BLaER1 treated with 17β-estradiol and CSF1 and Interleukin-3, amounts not matched to agents 10 nM and 100 nM (cell line): ENCODE results near the gene IL3RA.
"Not testable (repeated sequence)": the region's sequence is repeated elsewhere in the genome, so short reads cannot be mapped to it uniquely, and the experiment has no call there.

Source experiments
- H3K27ac ChIP-seq, 11 experiments: shearing (Covaris generic); formaldehyde crosslinking; 2 replicates each; pipeline ENCODE4 v1.8.1; 2022
- H3K27me3 ChIP-seq, 11 experiments: shearing (Covaris generic); formaldehyde crosslinking; 2 replicates each; pipeline ENCODE4 v1.8.1; 2022
- H3K36me3 ChIP-seq, 11 experiments: shearing (Covaris generic); formaldehyde crosslinking; 2 replicates each; pipeline ENCODE4 v1.8.1; 2022
- H3K4me1 ChIP-seq, 10 experiments: shearing (Covaris generic); formaldehyde crosslinking; 2 replicates each; pipeline ENCODE4 v1.8.1; 2022
- H3K4me2 ChIP-seq, 11 experiments: shearing (Covaris generic); formaldehyde crosslinking; 2 replicates each; pipeline ENCODE4 v1.8.1; 2022
- H3K4me3 ChIP-seq, 10 experiments: shearing (Covaris generic); formaldehyde crosslinking; 2 replicates each; pipeline ENCODE4 v1.8.1; 2022
- H3K9ac ChIP-seq, 11 experiments: shearing (Covaris generic); formaldehyde crosslinking; 2 replicates each; pipeline ENCODE4 v1.8.1; 2022
- H3K9me3 ChIP-seq, 11 experiments: shearing (Covaris generic); formaldehyde crosslinking; replicated peaks in 1 of 11; 2 replicates each; pipeline ENCODE4 v1.8.1; 2022
- H4K20me1 ChIP-seq, 11 experiments: shearing (Covaris generic); formaldehyde crosslinking; 2 replicates each; pipeline ENCODE4 v1.8.1; 2022
- Cebpa-rat ChIP-seq, 11 experiments: shearing (Covaris generic); IDR thresholded peaks; 2 replicates each; pipeline ENCODE4 v1.8.1; 2022

Gene IL3RA

DNA sequence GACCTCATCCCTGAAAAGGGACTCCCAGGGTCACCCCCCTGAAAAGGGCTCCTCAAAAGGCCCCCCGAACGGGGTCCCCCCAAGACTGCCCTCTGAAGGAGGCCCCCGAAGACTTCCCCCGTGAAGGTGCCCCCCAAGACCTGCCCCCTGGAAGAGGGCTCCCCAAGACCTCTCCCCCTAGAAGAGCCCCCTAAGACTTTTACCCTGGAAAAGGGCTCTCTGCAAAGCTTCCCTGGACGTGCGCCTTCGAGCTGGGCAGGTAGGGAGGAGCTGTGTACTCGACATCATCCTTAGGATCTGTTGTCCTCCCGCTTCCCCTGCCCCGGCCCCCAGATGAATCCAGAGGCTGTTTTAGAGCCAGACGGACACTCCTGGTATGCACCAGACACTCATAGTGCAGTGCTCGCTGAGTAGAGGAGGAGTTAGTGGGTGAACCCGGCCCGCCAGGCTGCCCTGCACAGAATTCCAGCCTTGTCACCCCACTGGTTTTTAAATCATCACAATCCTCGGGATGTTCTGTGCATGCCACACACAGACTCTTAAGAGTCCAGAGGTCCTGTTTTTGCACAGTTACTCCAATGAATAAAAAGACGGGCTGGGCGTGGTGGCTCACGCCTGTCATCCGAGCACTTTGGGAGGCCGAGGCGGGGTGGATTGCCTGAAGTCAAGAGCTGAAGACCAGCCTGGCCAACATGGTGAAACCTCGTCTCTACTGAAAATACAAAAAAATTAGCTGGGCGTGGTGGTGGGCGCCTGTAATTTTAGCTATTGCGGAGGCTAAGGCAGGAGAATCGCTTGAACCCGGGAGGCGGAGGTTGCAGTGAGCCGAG, 61.1 kb downstream of the IL3RA start:
- Histone ChIP-seq H3K4me2 (no peak overlapping the region), H4K20me1 (peaks cover 0 to 77% (median 26%) of the 10 kb centered on the region in 11 experiments; a peak in 17 of 22 replicates), H3K36me3 (peaks cover 46 to 77% (median 71%) of the 10 kb centered on the region in 11 experiments), H3K27me3 (no peaks in the 10 kb centered on the region), H3K27ac (no peak overlapping the region), H3K9me3 (no peaks in the 10 kb centered on the region), H3K4me3 (no peak overlapping the region), H3K9ac (no peak overlapping the region), H3K4me1 (peaks cover 23 to 39% (median 37%) of the 10 kb centered on the region in 10 experiments)
- no peak for TF ChIP-seq Cebpa-rat (IDR thresholded peaks at IDR 0.05)

DNA sequence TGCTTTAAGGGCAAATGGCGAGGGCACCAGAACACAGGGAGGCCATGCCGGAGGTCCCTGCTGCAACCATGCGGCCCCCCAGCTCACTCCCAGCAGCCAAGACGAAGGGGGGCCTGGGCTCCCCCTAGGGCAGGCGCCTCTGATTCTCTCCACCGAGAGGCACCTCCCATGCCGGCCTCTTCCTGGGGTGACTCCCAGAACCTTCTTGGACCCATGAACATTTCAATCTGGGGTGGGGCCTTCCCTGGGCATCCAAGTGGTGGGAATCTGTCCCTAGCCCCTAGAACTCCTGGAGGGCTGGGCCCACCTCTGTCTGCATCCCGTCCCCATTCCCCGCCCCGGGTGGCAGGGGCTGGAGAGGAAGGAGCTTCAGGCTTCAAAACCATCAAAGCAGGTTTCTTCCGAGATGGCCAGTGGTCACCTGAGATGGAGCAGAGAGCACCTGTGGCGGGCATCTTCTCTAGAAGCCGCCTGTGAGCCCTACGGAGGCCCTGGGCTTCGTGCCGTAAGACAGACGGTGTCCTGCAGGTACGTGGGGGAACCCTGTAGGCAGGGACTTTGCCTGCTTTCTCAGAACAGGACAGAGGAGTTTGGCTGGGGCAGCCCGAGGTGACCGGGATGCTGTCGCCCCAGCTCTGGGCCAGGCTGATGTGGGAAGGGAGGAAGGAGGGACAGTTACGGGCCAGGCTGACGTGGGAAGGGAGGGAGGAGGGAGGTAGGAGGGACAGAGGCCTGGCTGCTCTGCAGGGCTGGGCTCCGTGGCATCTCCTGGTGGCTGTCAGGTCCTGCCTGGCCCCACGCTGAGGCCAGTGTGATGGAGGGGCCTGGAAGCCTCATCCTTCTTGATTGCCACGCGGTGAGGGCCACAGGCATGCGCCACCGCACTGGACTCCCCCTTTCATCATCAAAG, 62.1 kb downstream of the IL3RA start:
- Histone ChIP-seq H3K27me3 (no peaks in the 10 kb centered on the region), H3K9ac (no peak overlapping the region; a peak in 1 of 22 replicates), H3K4me1 (peaks cover 17 to 32% (median 30%) of the 10 kb centered on the region in 10 experiments), H4K20me1 (peaks cover 0 to 85% (median 26%) of the 10 kb centered on the region in 11 experiments; a peak in 17 of 22 replicates), H3K27ac (no peak overlapping the region), H3K9me3 (peaks cover 0 to 9% (median 7%) of the 10 kb centered on the region in 11 experiments; a peak in 15 of 22 replicates), H3K4me2 (no peak overlapping the region), H3K36me3 (peaks cover 55 to 87% (median 79%) of the 10 kb centered on the region in 11 experiments), H3K4me3 (no peak overlapping the region)
- no peak for TF ChIP-seq Cebpa-rat (IDR thresholded peaks at IDR 0.05)

DNA sequence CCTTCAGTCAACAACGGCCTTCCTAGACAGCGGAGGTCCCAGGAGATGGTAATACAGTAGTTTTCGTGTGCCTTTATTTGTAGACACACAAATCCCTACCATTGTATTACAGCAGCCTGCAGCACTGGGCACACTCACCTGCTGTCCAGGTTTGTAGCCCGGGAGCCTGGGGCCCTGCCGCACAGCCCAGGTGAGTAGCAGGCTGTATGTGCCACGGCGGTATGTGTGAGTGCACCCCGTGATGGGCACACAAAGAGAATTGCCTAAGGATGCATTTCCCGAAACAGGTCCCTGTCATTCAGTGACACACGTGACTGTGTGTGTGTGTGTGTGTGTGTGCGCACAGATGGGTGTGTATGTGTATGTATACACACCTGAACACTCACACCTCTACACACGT, 63.5 kb downstream of the IL3RA start:
- Histone ChIP-seq H3K4me3 (no peak overlapping the region), H3K27me3 (no peaks in the 10 kb centered on the region), H3K4me1 (peaks cover 3 to 19% (median 17%) of the 10 kb centered on the region in 10 experiments; a peak in 19 of 20 replicates), H3K4me2 (no peak overlapping the region), H3K9ac (no peak overlapping the region), H3K36me3 (peaks cover 69 to 96% (median 92%) of the 10 kb centered on the region in 11 experiments), H3K9me3 (peaks cover 0 to 22% (median 20%) of the 10 kb centered on the region in 11 experiments; a peak in 19 of 22 replicates), H4K20me1 (peaks cover 0 to 76% (median 20%) of the 10 kb centered on the region in 11 experiments; a peak in 17 of 22 replicates), H3K27ac (no peak overlapping the region)
- no peak for TF ChIP-seq Cebpa-rat (IDR thresholded peaks at IDR 0.05)

DNA sequence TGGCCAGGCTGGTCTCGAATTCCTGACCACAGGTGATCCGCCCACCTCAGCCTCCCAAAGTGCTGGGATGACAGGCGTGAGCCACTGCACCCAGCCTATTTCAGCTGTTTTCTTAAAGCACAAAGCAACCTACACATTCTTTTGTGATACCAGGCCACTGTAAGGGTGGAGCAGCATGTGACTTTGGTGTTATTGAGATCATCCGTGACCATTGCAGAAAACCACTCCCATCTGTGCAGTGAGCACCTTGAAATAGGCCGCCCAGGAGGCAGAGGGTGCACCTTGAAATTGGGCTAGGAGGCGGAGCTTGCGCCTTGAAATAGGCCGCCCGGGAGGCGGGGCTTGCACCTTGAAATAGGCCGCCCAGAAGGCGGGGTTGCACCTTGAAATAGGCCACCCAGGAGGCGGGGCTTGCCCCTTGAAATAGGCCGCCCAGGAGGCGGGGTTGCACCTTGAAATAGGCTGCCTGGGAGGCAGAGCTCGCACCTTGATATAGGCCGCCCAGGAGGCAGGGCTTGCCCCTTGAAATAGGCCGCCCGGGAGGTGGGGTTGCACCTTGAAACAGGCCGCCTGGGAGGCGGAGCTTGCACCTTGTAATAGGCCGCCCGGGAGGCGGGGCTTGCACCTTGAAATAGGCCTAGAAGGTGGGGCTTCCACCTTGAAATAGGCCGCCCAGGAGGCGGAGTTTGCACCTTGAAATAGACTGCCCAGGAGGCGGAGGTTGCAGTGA, 64.3 kb downstream of the IL3RA start:
- Histone ChIP-seq H3K4me3 (no peak overlapping the region), H3K27me3 (no peaks in the 10 kb centered on the region), H4K20me1 (peaks cover 0 to 68% (median 14%) of the 10 kb centered on the region in 11 experiments; a peak in 17 of 22 replicates), H3K4me1 (peaks cover 0 to 11% (median 9%) of the 10 kb centered on the region in 10 experiments; a peak in 17 of 20 replicates), H3K9me3 (peaks cover 0 to 31% (median 29%) of the 10 kb centered on the region in 11 experiments; a peak in 19 of 22 replicates), H3K36me3 (peaks cover 77 to 98% (median 93%) of the 10 kb centered on the region in 11 experiments), H3K9ac (no peak overlapping the region), H3K4me2 (no peak overlapping the region), H3K27ac (no peak overlapping the region)
- TF ChIP-seq Cebpa-rat (IDR thresholded peaks at IDR 0.05) = no peak

DNA sequence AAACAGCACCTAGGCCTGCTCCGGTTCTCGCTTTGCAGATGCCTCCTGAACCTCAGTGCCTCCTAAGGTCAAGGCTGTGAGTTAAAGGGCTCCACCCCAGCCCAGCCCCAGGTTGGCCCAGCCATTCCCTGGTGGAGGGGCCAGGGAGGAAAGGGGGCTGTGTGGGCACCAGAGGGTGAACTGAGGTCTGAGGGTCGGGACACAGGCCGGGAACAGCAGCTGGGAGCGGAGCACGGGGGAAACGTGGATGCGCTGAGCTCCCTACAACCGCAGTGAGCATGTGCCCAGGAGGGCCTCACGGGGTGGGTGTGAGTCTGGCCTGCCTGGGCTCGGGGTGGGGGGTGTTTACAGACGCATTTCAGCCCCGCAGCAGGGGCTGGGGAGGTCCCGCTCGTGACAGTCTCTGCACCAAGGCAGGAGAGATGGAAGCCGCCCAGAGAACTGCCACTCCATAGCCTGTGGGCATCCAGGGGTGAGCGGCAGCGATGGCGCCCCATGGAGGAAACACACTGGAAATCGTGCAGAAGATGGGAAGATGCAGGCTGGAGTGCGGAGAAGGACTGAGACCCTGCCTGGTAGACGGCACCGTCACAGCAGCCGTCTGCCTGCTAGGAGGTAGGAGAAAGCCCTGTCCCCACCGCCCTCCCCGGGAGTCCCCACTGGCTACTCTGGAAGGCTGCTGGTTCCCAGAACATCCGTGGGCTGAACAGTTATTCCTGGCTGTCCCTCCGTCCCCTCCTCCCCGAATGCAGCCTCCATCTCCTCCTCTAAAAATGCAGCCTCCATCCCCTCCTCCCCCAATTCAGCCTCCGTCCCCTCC, 65.2 kb downstream of the IL3RA start:
- Histone ChIP-seq H4K20me1 (peaks cover 0 to 59% (median 11%) of the 10 kb centered on the region in 11 experiments; a peak in 14 of 22 replicates), H3K9ac (no peak overlapping the region), H3K4me3 (no peak overlapping the region), H3K9me3 (peaks cover 0 to 40% (median 34%) of the 10 kb centered on the region in 11 experiments; a peak in 19 of 22 replicates), H3K36me3 (peaks cover 78 to 98% (median 93%) of the 10 kb centered on the region in 11 experiments), H3K4me2 (no peak overlapping the region), H3K4me1 (peaks cover 0 to 2% (median under 1%) of the 10 kb centered on the region in 10 experiments; a peak in 6 of 20 replicates), H3K27me3 (no peaks in the 10 kb centered on the region), H3K27ac (no peak overlapping the region)
- TF ChIP-seq Cebpa-rat (IDR thresholded peaks at IDR 0.05) = no peak

DNA sequence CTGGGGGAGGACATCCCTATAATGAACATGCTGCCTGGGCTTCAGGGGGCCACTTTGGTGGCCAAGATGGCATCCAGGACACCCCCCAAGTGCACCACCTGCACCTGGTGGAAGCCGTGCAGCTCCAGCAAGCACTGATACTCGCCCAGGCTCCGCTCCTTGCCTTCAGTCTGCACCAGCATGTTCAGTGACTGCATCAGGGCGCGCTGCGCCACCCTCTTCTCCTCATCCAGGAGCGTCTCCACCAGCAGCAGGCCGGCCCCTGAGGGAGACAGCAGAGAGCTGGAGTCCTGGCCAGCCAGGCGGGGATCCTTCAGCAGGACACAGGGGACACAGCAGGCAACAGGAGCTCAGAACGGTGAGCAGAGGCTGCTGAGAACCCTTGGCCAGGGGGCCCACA, 66.6 kb downstream of the IL3RA start:
- no peaks in the 10 kb centered on the region for H3K27me3 ChIP-seq
- no peaks in the 10 kb centered on the region for H3K4me1 ChIP-seq
- no peak overlapping the region for H3K4me2 ChIP-seq
- TF ChIP-seq Cebpa-rat (IDR thresholded peaks at IDR 0.05) = no peak
- peaks cover 0 to 46% (median 36%) of the 10 kb centered on the region in 11 experiments; a peak in 19 of 22 replicates for H3K9me3 ChIP-seq
- no peak overlapping the region for H3K4me3 ChIP-seq
- no peak overlapping the region for H3K27ac ChIP-seq
- H4K20me1 ChIP-seq = peaks cover 0 to 54% (median 9%) of the 10 kb centered on the region in 11 experiments; a peak in 14 of 22 replicates
- H3K9ac ChIP-seq = no peak overlapping the region
- H3K36me3 ChIP-seq = peaks cover 87 to 96% (median 94%) of the 10 kb centered on the region in 11 experiments

DNA sequence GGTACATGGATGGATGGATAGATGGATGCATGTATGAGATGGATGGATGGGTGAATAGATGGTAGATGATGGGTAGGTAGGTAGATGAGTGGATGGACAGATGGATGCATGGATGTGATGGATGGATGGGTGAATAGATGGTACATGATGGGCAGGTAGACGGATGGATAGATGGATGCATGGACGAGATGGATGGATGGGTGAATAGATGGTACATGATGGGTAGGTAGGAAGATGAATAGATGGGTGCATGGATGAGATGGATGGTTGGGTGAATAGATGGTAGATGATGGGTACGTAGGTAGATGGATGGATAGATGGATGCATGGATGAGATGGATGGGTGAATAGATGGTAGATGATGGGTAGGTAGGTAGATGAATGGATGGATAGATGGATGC, 67.3 kb downstream of the IL3RA start:
- H3K4me1 ChIP-seq, H3K4me2 ChIP-seq, H3K27ac ChIP-seq, H3K9ac ChIP-seq, H3K4me3 ChIP-seq, H3K27me3 ChIP-seq: not testable (repeated sequence)
- Histone ChIP-seq H4K20me1 (peaks cover 0 to 48% (median 8%) of the 10 kb centered on the region in 11 experiments; a peak in 13 of 22 replicates), H3K36me3 (peaks cover 81 to 89% (median 88%) of the 10 kb centered on the region in 11 experiments), H3K9me3 (peaks cover 0 to 46% (median 36%) of the 10 kb centered on the region in 11 experiments; a peak in 19 of 22 replicates)

DNA sequence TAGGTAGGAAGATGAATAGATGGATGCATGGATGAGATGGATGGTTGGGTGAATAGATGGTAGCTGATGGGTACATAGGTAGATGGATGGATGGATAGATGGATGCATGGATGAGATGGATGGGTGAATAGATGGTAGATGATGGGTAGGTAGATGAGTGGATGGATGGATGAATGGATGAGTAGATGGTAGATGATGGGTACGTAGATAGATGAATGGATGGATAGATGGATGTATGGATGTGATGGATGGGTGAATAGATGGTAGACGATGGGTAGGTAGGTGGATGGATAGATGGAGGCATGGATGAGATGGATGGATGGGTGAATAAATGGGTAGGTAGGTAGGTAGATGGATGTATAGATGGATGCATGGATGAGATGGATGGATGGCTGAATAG, 69.2 kb downstream of the IL3RA start:
- not testable (repeated sequence) for H3K4me3 ChIP-seq, H3K4me2 ChIP-seq, H3K4me1 ChIP-seq, H3K27me3 ChIP-seq, H3K9ac ChIP-seq, H3K27ac ChIP-seq
- peaks cover 67 to 77% (median 69%) of the 10 kb centered on the region in 11 experiments for H3K36me3 ChIP-seq
- peaks cover 0 to 46% (median 36%) of the 10 kb centered on the region in 11 experiments; a peak in 19 of 22 replicates for H3K9me3 ChIP-seq
- H4K20me1 ChIP-seq = peaks cover 0 to 31% (median 5%) of the 10 kb centered on the region in 11 experiments; a peak in 11 of 22 replicates
